Measurements from ENCODE around the gene ICE2.

Gene ICE2

GRCh38 chr15:60496853-60497252, 17.9 kb upstream of the ICE2 start:
- DNase-seq (ENCODE audit: low read depth): no peak

GRCh38 chr15:60494108-60494507, 15.2 kb upstream of the ICE2 start:
- no peak for DNase-seq (ENCODE audit: low read depth)

GRCh38 chr15:60493166-60493565, 14.2 kb upstream of the ICE2 start:
- DNase-seq (ENCODE audit: low read depth): no peak

- DNase-seq (ENCODE audit: low read depth): no peak
These were observed 7.8 kb upstream of the ICE2 start for GRCh38 chr15:60486742-60487141.

GRCh38 chr15:60485365-60486055, 6.6 kb upstream of the ICE2 start:
- no peak for DNase-seq (ENCODE audit: low read depth)

- no peak for DNase-seq (ENCODE audit: low read depth)
These were observed 4.1 kb upstream of the ICE2 start for GRCh38 chr15:60483042-60483441.

- no peak for DNase-seq (ENCODE audit: low read depth)
These were observed 1.9 kb upstream of the ICE2 start for GRCh38 chr15:60480888-60481287.

- DNase-seq (ENCODE audit: low read depth): no peak
These were observed 1.2 kb upstream of the ICE2 start for GRCh38 chr15:60480149-60480548.

- peak; percentile 7 for DNase-seq (ENCODE audit: low read depth)
These were observed 594 bp upstream of the ICE2 start for GRCh38 chr15:60479361-60480110.

- DNase-seq (ENCODE audit: low read depth): peak; percentile 24
These were observed 901 bp downstream of the ICE2 start for GRCh38 chr15:60477916-60478565.

- DNase-seq (ENCODE audit: low read depth): no peak
These were observed 1.8 kb downstream of the ICE2 start for GRCh38 chr15:60477164-60477563.

GRCh38 chr15:60476713-60477112, 2.2 kb downstream of the ICE2 start:
- DNase-seq (ENCODE audit: low read depth): peak; percentile 71

- no peak for DNase-seq (ENCODE audit: low read depth)
These were observed 5.8 kb downstream of the ICE2 start for GRCh38 chr15:60473135-60473534.

- peak; percentile 10 for DNase-seq (ENCODE audit: low read depth)
These were observed 7.6 kb downstream of the ICE2 start for GRCh38 chr15:60471314-60471713.

- peak; percentile 82 for DNase-seq (ENCODE audit: low read depth)
These were observed 8.9 kb downstream of the ICE2 start for GRCh38 chr15:60469893-60470641.

- no peak for DNase-seq (ENCODE audit: low read depth)
These were observed 13.9 kb downstream of the ICE2 start for GRCh38 chr15:60464836-60465630.

GRCh38 chr15:60462027-60462426, 16.9 kb downstream of the ICE2 start:
- DNase-seq (ENCODE audit: low read depth): peak; percentile 39

- peak; percentile 71 for DNase-seq (ENCODE audit: low read depth)
These were observed 18.0 kb downstream of the ICE2 start for GRCh38 chr15:60460931-60461330.

GRCh38 chr15:60458721-60459120, 20.2 kb downstream of the ICE2 start:
- no peak for DNase-seq (ENCODE audit: low read depth)

GRCh38 chr15:60457985-60458384, 21.0 kb downstream of the ICE2 start:
- DNase-seq (ENCODE audit: low read depth): no peak

- DNase-seq (ENCODE audit: low read depth): no peak
These were observed 24.1 kb downstream of the ICE2 start for GRCh38 chr15:60454824-60455223.
